Gastroesophageal sphincter (tissue), 4 donors: ENCODE data around the gene MRPS21. TPM values are rescaled to one million over a fixed set of nuclear protein-coding genes. Genes with fewer than 3 reads are reported as not detected.

Experiments
- ATAC-seq: fragments of 150-250 bp; one replicate; pipeline ENCODE4 v1.9.1; 2016; ENCODE audit warnings: mild to moderate bottlenecking, moderate library complexity
- H3K27ac ChIP-seq, 4 donors: fragments of 200-600 bp; sonication (generic) in 3 of 4; 1 replicate in 3 of 4; 2 replicates in 1 of 4; pipeline ENCODE4 v1.5.1; 2016 to 2019
- H3K27me3 ChIP-seq: fragments of 200-600 bp; sonication (generic); one replicate; pipeline ENCODE4 v1.5.1; 2019
- H3K36me3 ChIP-seq, 2 donors: fragments of 200-600 bp; sonication (generic); one replicate each; pipeline ENCODE4 v1.5.1; 2019; ENCODE audit warnings: control low read depth in 1 of 2
- H3K4me1 ChIP-seq, 3 donors: fragments of 200-600 bp; sonication (generic); 1 replicate in 2 of 3; 2 replicates in 1 of 3; pipeline ENCODE4 v1.5.1; 2016 to 2019; ENCODE audit warnings: control low read depth in 2 of 3
- H3K4me3 ChIP-seq, 2 donors: fragments of 200-600 bp; sonication (generic); one replicate each; pipeline ENCODE4 v1.5.1; 2019; ENCODE audit warnings: mild to moderate bottlenecking in 1 of 2, moderate library complexity in 1 of 2
- H3K9me3 ChIP-seq, 3 donors: fragments of 200-600 bp; sonication (generic); one replicate each; pipeline ENCODE4 v1.5.1; 2017 to 2019; ENCODE audit warnings: control low read depth in 2 of 3
- EP300 ChIP-seq: sonication (generic); formaldehyde crosslinking; IDR thresholded peaks from one replicate; pipeline ENCODE4 v1.6.1; 2017; ENCODE audit warnings: antibody characterized with exemption, mild to moderate bottlenecking
- POLR2A ChIP-seq, 2 donors: fragments of 450-650 bp; IDR thresholded peaks; one replicate each; pipeline ENCODE4 v1.6.1; 2017; ENCODE audit warnings: antibody characterized with exemption in 2 of 2, mild to moderate bottlenecking in 2 of 2, moderate library complexity in 1 of 2
- POLR2AphosphoS5 ChIP-seq: sonication (generic); formaldehyde crosslinking; IDR thresholded peaks from one replicate; pipeline ENCODE4 v1.6.1; 2017; ENCODE audit warnings: antibody characterized with exemption
- WGBS, 2 donors: methylation state at CpG; one replicate each; pipeline ENCODE4 v1.1.5; 2018; ENCODE audit warnings: low coverage in 1 of 2; 5-methylcytosine and 5-hydroxymethylcytosine counted together
- total RNA-seq, 4 donors: library from RNA; depleted of rRNA; stranded (reverse); fragments of >200 nt; gene quantifications; one replicate each; pipeline ENCODE4 v1.1.0, GENCODE V29; 2016
- TF ChIP-seq, protein P1 (sequence below), 4 experiments: fragments of 200-600 bp in 2 of 4; fragments of 450-650 bp in 2 of 4; sonication (generic) in 1 of 4; IDR thresholded peaks; one replicate each; pipeline ENCODE4 v1.5.1; 2017 to 2019; ENCODE audit warnings: antibody characterized with exemption in 4 of 4, mild to moderate bottlenecking in 2 of 4, moderate library complexity in 2 of 4

Gene MRPS21
- total RNA-seq, 4 donors from 2014 or later: 36.0 to 59.9 (median 43.4) TPM

- Histone ChIP-seq H3K27me3 (no peaks in the 10 kb centered on the region), H3K4me1 (peaks cover 3 to 31% (median 4%) of the 10 kb centered on the region in 3 donors), H3K27ac (peak overlapping the region; percentile 76 to 89 (median 85)), H3K9me3 (no peaks in the 10 kb centered on the region), H3K36me3 (peaks cover 0 to 13% of the 10 kb centered on the region in 2 donors), H3K4me3 (peak overlapping the region; percentile 82 to 91)
- 84 to 85% methylated on average over 7 to 8 of the region's 8 CpGs for WGBS, 2 donors
- no peak for ATAC-seq
- TF ChIP-seq EP300 (no peak), POLR2A (IDR thresholded peaks at IDR 0.05) (no peak), POLR2AphosphoS5 (no peak)
- TF ChIP-seq, protein P1, sequence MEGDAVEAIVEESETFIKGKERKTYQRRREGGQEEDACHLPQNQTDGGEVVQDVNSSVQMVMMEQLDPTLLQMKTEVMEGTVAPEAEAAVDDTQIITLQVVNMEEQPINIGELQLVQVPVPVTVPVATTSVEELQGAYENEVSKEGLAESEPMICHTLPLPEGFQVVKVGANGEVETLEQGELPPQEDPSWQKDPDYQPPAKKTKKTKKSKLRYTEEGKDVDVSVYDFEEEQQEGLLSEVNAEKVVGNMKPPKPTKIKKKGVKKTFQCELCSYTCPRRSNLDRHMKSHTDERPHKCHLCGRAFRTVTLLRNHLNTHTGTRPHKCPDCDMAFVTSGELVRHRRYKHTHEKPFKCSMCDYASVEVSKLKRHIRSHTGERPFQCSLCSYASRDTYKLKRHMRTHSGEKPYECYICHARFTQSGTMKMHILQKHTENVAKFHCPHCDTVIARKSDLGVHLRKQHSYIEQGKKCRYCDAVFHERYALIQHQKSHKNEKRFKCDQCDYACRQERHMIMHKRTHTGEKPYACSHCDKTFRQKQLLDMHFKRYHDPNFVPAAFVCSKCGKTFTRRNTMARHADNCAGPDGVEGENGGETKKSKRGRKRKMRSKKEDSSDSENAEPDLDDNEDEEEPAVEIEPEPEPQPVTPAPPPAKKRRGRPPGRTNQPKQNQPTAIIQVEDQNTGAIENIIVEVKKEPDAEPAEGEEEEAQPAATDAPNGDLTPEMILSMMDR (IDR thresholded peaks at IDR 0.05): no peak
Observed at GRCh38 chr1:150320667-150320978, 27.0 kb downstream of the MRPS21 start.

- ATAC-seq: peak; percentile 3
- peak overlapping the region; percentile 82 to 91 for H3K4me3 ChIP-seq
- peak overlapping the region; percentile 76 to 89 (median 85) for H3K27ac ChIP-seq
- no peaks in the 10 kb centered on the region for H3K9me3 ChIP-seq
- peaks cover 3 to 31% (median 4%) of the 10 kb centered on the region in 3 donors for H3K4me1 ChIP-seq
- peaks cover 0 to 25% of the 10 kb centered on the region in 2 donors for H3K36me3 ChIP-seq
- WGBS, 2 donors: 0% methylated on average over 9 of the region's 9 CpGs
- TF ChIP-seq POLR2A (IDR thresholded peaks at IDR 0.05): no peak
- TF ChIP-seq, protein P1 (IDR thresholded peaks at IDR 0.05): no peak
- TF ChIP-seq POLR2AphosphoS5: no peak
- no peaks in the 10 kb centered on the region for H3K27me3 ChIP-seq
Observed at GRCh38 chr1:150321826-150322166, 28.1 kb downstream of the MRPS21 start.

DNA sequence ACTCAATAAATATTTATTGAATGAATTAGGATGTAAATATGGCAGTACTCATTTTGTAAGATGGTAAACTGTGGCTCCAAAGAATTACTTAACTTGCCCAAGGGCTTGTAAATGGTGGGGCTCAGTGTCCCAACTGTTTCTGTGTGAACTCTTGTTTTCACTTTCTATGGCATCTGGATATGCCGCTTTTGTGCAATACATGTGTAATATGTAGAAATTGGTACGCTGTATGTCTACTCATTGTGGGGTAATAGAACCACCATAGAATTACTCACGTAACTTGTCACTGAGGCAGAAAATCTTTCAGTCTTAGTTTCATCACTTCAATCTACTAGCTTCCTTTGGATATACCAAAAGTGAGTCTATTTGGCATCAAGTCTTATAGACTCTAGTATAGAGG, 28.6 kb downstream of the MRPS21 start:
- H3K36me3 ChIP-seq: peaks cover 0 to 30% of the 10 kb centered on the region in 2 donors
- WGBS, 2 donors: 87 to 100% methylated on average over 2 to 3 of the region's 3 CpGs
- no peaks in the 10 kb centered on the region for H3K9me3 ChIP-seq
- peaks cover 3 to 31% (median 4%) of the 10 kb centered on the region in 3 donors for H3K4me1 ChIP-seq
- H3K27me3 ChIP-seq: no peaks in the 10 kb centered on the region
- no peak for ATAC-seq
- TF ChIP-seq EP300 (no peak), POLR2A (IDR thresholded peaks at IDR 0.05) (no peak), POLR2AphosphoS5 (no peak)
- TF ChIP-seq, protein P1 (IDR thresholded peaks at IDR 0.05): no peak
- H3K27ac ChIP-seq: peak overlapping the region in 3 of 4 donors; percentile 76 to 89 (median 87)
- peak overlapping the region; percentile 82 to 91 for H3K4me3 ChIP-seq

- 70 to 96% methylated on average over 3 to 6 of the region's 7 CpGs for WGBS, 2 donors
- Histone ChIP-seq H3K9me3 (no peaks in the 10 kb centered on the region), H3K27ac (no peak overlapping the region), H3K27me3 (no peaks in the 10 kb centered on the region), H3K36me3 (peaks cover 6 to 100% of the 10 kb centered on the region in 2 donors), H3K4me1 (no peaks in the 10 kb centered on the region), H3K4me3 (no peak overlapping the region)
- TF ChIP-seq POLR2AphosphoS5: no peak
- no peak for TF ChIP-seq EP300
- TF ChIP-seq, protein P1 (IDR thresholded peaks at IDR 0.05): no peak
- no peak for TF ChIP-seq POLR2A (IDR thresholded peaks at IDR 0.05)
- no peak for ATAC-seq
Observed at GRCh38 chr1:150332651-150333290, 39.1 kb downstream of the MRPS21 start.

- no peak overlapping the region for H3K27ac ChIP-seq
- TF ChIP-seq POLR2AphosphoS5 (no peak), EP300 (no peak), POLR2A (IDR thresholded peaks at IDR 0.05) (no peak)
- TF ChIP-seq, protein P1 (IDR thresholded peaks at IDR 0.05): no peak
- no peak for ATAC-seq
- no peaks in the 10 kb centered on the region for H3K9me3 ChIP-seq
- H3K36me3 ChIP-seq: peaks cover 8 to 99% of the 10 kb centered on the region in 2 donors
- H3K4me3 ChIP-seq: no peak overlapping the region
- 85 to 90% methylated on average over 2 to 4 of the region's 4 CpGs for WGBS, 2 donors
- no peaks in the 10 kb centered on the region for H3K4me1 ChIP-seq
- H3K27me3 ChIP-seq: no peaks in the 10 kb centered on the region
Observed at GRCh38 chr1:150346316-150346715, 52.7 kb downstream of the MRPS21 start.
